Lung (tissue), 12 donors: ENCODE results near the gene SFMBT1. TPM values are rescaled to one million over a fixed set of nuclear protein-coding genes. Genes with fewer than 3 reads are reported as not detected.

Source experiments
- ATAC-seq: fragments of 200-7000 bp; cut with Tn5 transposase; one replicate; pipeline ENCODE4 v1.9.1; 2020; ENCODE audit warnings: moderate number of reproducible peaks; ENCODE audit not compliant: insufficient read depth, low FRiP score
- DNase-seq, 3 donors: peaks; one replicate each; pipeline ENCODE4 v3.0.0-alpha.2; 2013 to 2017
- H3K27ac ChIP-seq, 2 donors: one replicate each; pipeline ENCODE4 v1.5.1; 2013; ENCODE audit warnings: mild to moderate bottlenecking in 2 of 2, moderate library complexity in 2 of 2, control low read depth in 1 of 2, inconsistent platforms in 1 of 2, low read depth in 1 of 2, low read length in 1 of 2
- H3K27me3 ChIP-seq, 3 donors: one replicate each; pipeline ENCODE4 v1.5.1; 2013; ENCODE audit warnings: low read length in 2 of 3; ENCODE audit not compliant: control insufficient read depth in 3 of 3, insufficient read depth in 3 of 3
- H3K36me3 ChIP-seq, 4 donors: one replicate each; pipeline ENCODE4 v1.5.1; 2013; ENCODE audit warnings: low read length in 4 of 4, mild to moderate bottlenecking in 1 of 4, moderate library complexity in 1 of 4; ENCODE audit not compliant: control insufficient read depth in 4 of 4, insufficient read depth in 4 of 4
- H3K4me1 ChIP-seq, 5 donors: one replicate each; pipeline ENCODE4 v1.5.1; 2013; ENCODE audit warnings: low read length in 5 of 5, mild to moderate bottlenecking in 2 of 5, moderate library complexity in 1 of 5; ENCODE audit not compliant: control insufficient read depth in 5 of 5, insufficient read depth in 5 of 5
- H3K4me3 ChIP-seq: one replicate; pipeline ENCODE4 v1.5.1; 2013; ENCODE audit warnings: mild to moderate bottlenecking, control low read depth, moderate library complexity
- H3K9ac ChIP-seq, 2 donors: one replicate each; pipeline ENCODE4 v1.5.1; 2013; ENCODE audit warnings: low read length in 2 of 2, control low read depth in 1 of 2; ENCODE audit not compliant: insufficient read depth in 1 of 2
- H3K9me3 ChIP-seq, 4 donors: one replicate each; pipeline ENCODE4 v1.5.1; 2013; ENCODE audit warnings: low read length in 3 of 4, mild to moderate bottlenecking in 1 of 4, moderate library complexity in 1 of 4; ENCODE audit not compliant: control insufficient read depth in 4 of 4, insufficient read depth in 3 of 4
- WGBS, 2 donors: extraction: QIAGEN DNeasy Blood & Tissue Kit; methylation state at CpG; one replicate each; pipeline ENCODE4 v1.1.7; 2013; 5-methylcytosine and 5-hydroxymethylcytosine counted together
- polyA plus RNA-seq, 2 donors: library from polyadenylated mRNA; stranded (reverse); fragments of 200-250 nt; gene quantifications; one replicate each; pipeline ENCODE4 v1.2.1, GENCODE V29; 2013
- total RNA-seq, 2 donors: library from RNA; depleted of rRNA in 1 of 2; stranded (reverse); fragments of >200 nt in 1 of 2; gene quantifications; one replicate each; pipeline ENCODE4 v1.2.1, GENCODE V29; 2014 to 2021
- TF ChIP-seq, protein P1 (sequence below): IDR thresholded peaks from 2 replicates; pipeline ENCODE4 v1.5.1; 2012; ENCODE audit warnings: mild to moderate bottlenecking; ENCODE audit errors: control extremely low read depth, extremely low read depth
- donor health status: control.
- donor health status: control.
- donor health status: Bipolar disorder and iron deficiency.
- donor health status: healthy.
- donor health status: DM: yes; HTN: yes; CAD: no.

SFMBT1 gene
- total and polyA plus RNA-seq, 4 donors: 3.4 to 19.2 (median 9.7) TPM

DNA sequence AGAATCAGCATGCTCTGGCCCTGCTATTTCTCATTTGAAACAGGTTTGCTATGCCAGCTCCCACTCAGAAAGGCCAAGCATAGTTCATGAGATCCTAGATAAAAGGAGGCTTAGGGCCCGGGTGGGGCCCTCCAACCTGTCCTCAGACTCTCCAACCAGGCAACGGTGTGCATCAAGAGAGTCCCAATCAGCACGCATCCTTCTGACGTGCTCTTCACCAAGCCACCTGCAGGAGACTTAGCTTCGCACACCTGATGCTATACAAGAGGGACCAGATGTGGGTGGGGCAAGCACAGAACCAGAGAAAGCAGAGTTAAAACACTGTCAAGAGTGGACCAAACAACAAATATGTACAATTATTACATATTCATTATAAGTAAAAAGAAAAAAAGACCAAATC, 165.8 kb downstream of the SFMBT1 start:
- Histone ChIP-seq H3K27ac (no peak overlapping the region), H3K36me3 (peaks cover 0 to 4% (median 2%) of the 10 kb centered on the region in 4 donors), H3K9me3 (no peaks in the 10 kb centered on the region), H3K9ac (no peak overlapping the region), H3K4me3 (no peak overlapping the region), H3K4me1 (peaks cover 0 to 7% (median 0%) of the 10 kb centered on the region in 5 donors), H3K27me3 (no peaks in the 10 kb centered on the region)
- no peak for ATAC-seq
- WGBS, 2 donors: 96 to 97% methylated on average over 5 of the region's 5 CpGs
- TF ChIP-seq, protein P1, sequence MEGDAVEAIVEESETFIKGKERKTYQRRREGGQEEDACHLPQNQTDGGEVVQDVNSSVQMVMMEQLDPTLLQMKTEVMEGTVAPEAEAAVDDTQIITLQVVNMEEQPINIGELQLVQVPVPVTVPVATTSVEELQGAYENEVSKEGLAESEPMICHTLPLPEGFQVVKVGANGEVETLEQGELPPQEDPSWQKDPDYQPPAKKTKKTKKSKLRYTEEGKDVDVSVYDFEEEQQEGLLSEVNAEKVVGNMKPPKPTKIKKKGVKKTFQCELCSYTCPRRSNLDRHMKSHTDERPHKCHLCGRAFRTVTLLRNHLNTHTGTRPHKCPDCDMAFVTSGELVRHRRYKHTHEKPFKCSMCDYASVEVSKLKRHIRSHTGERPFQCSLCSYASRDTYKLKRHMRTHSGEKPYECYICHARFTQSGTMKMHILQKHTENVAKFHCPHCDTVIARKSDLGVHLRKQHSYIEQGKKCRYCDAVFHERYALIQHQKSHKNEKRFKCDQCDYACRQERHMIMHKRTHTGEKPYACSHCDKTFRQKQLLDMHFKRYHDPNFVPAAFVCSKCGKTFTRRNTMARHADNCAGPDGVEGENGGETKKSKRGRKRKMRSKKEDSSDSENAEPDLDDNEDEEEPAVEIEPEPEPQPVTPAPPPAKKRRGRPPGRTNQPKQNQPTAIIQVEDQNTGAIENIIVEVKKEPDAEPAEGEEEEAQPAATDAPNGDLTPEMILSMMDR: no peak
- DNase-seq: no peak

DNA sequence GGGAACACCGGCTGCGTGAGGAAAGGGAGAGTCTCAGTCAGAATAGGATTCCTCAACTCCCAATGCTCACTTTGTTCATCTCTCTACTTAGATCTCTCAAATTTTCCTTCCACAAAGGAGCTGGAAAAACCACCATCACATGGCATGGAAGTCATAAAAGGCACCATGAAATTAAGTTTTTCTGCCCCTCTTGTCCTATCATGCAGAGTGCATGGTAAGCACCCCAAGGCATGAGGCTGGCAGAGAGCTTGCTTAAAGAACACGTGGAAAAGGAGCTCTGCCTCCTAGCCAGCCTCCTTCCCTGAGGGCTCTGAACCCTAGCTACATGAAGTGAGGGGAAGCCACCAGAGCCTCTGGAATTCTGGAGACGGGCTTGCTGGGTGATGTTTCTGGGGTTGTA, 166.3 kb downstream of the SFMBT1 start:
- no peak overlapping the region for H3K27ac ChIP-seq
- H3K9me3 ChIP-seq: no peaks in the 10 kb centered on the region
- H3K4me1 ChIP-seq: peaks cover 0 to 7% (median 0%) of the 10 kb centered on the region in 5 donors
- peaks cover 0 to 4% (median 2%) of the 10 kb centered on the region in 4 donors for H3K36me3 ChIP-seq
- H3K9ac ChIP-seq: no peak overlapping the region
- no peak for ATAC-seq
- no peak overlapping the region for H3K4me3 ChIP-seq
- H3K27me3 ChIP-seq: no peaks in the 10 kb centered on the region
- DNase-seq: no peak
- TF ChIP-seq, protein P1: no peak
- WGBS, 2 donors: 96 to 98% methylated on average over 4 of the region's 4 CpGs

DNA sequence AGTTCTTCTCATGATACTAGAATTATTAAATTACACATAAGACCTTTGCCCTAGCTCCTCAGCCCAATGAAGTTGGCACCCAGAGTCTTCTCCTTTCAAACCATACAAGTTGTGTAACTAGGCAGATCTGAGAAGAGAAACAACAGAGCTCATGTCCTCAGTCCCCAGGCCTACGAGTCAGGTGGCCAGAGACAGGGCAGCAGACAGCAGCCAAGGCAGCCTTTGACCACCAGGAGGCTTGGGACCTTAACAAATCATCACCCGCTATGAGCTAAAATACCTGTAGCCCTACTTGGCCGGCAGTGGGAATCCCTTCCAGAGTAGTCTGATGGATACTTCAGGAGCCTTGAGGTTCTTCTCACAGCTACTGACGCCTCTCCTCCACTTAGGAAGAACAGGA, 166.8 kb downstream of the SFMBT1 start:
- H3K27me3 ChIP-seq: no peaks in the 10 kb centered on the region
- H3K27ac ChIP-seq: no peak overlapping the region
- no peaks in the 10 kb centered on the region for H3K9me3 ChIP-seq
- H3K36me3 ChIP-seq: peaks cover 0 to 4% (median 2%) of the 10 kb centered on the region in 4 donors
- peaks cover 0 to 7% (median 0%) of the 10 kb centered on the region in 5 donors for H3K4me1 ChIP-seq
- 94 to 97% methylated on average over 4 of the region's 4 CpGs for WGBS, 2 donors
- H3K9ac ChIP-seq: no peak overlapping the region
- no peak for DNase-seq
- ATAC-seq: no peak
- TF ChIP-seq, protein P1: no peak
- H3K4me3 ChIP-seq: no peak overlapping the region

DNA sequence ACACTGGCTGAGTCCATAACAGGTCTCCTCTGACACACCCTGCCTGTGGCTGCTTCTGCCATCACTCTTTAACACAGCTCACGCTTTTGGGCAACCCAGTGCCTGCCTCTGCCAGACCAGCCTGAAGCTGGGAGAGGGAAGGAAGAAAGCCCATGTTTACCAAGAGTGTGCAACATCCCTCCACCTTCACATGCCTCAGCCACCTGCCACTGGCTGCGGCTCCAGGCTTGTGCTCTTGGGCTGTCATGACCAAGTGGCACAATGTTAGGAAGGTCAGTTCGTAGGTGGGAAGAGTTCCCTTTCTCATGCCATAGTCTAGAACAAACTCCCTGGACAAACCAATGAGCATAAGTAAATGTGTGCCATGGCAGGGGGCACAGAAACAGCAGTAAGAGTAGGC, 168.8 kb downstream of the SFMBT1 start:
- no peaks in the 10 kb centered on the region for H3K9me3 ChIP-seq
- WGBS, 2 donors: 64 to 90% methylated on average over 3 of the region's 3 CpGs
- H3K36me3 ChIP-seq: peaks cover 0 to 4% (median 2%) of the 10 kb centered on the region in 4 donors
- H3K4me1 ChIP-seq: peaks cover 0 to 5% (median 0%) of the 10 kb centered on the region in 5 donors
- ATAC-seq: no peak
- no peak for DNase-seq
- no peak overlapping the region for H3K9ac ChIP-seq
- TF ChIP-seq, protein P1: no peak
- H3K27me3 ChIP-seq: no peaks in the 10 kb centered on the region
- no peak overlapping the region for H3K4me3 ChIP-seq
- no peak overlapping the region for H3K27ac ChIP-seq
